ENCODE measurements around the gene TEKT3.

Gene TEKT3

DNA sequence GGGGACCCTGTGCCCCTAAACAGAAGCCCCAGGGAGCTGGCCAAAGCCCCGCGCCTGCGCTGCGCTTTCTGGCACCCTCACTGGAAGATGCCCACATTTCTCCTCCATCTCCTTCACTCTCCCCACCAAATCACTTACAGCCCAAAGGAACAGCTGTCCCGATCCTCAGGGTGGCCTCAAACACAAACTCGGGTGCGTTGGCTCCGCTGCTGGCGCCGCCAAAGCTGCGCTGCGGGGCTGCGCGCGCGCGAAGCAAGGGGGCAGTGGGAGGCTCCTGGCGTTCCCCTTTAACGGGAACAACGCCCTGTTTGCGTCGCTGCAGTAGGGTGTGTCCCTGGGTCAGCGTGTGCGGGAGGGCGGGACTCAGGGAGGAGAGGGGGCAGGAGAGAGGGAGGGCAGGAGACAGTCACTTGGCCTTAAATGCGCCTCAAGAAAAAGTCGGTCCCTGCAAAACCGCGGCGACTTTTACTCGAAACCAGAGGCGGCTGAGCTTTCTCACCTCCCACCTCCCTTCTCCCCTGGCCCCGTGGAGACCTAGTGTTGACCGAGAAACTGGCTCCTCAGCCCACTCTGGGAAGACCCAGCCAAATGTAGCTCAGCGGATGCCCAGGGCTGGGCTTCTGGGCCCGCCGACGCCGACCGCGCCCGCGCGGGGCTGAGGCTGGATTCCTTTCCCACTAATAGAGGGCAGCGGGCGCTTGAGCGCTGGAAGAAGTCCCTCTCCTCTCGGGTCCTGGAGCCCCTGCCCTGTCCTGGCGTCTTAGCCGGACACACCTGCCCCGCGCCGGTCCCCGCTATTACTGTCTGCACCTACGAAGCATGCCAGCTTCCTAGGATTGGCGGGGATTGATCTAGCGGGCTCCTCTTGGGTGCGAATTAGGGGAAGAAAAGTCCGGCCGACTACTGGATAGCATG lies 78.8 kb downstream of the TEKT3 start (continued):
- TF ChIP-seq, protein P1, sequence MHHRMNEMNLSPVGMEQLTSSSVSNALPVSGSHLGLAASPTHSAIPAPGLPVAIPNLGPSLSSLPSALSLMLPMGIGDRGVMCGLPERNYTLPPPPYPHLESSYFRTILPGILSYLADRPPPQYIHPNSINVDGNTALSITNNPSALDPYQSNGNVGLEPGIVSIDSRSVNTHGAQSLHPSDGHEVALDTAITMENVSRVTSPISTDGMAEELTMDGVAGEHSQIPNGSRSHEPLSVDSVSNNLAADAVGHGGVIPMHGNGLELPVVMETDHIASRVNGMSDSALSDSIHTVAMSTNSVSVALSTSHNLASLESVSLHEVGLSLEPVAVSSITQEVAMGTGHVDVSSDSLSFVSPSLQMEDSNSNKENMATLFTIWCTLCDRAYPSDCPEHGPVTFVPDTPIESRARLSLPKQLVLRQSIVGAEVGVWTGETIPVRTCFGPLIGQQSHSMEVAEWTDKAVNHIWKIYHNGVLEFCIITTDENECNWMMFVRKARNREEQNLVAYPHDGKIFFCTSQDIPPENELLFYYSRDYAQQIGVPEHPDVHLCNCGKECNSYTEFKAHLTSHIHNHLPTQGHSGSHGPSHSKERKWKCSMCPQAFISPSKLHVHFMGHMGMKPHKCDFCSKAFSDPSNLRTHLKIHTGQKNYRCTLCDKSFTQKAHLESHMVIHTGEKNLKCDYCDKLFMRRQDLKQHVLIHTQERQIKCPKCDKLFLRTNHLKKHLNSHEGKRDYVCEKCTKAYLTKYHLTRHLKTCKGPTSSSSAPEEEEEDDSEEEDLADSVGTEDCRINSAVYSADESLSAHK (tag by site-specific recombination; IDR thresholded peaks at IDR 0.05): no peak
- TF ChIP-seq KLF10 (tag by site-specific recombination; IDR thresholded peaks at IDR 0.05): peak; percentile 82
- TF ChIP-seq ZNF341 (tag by site-specific recombination; IDR thresholded peaks at IDR 0.05; ENCODE audit: low read depth): peak; percentile 64
- TF ChIP-seq, protein P2, sequence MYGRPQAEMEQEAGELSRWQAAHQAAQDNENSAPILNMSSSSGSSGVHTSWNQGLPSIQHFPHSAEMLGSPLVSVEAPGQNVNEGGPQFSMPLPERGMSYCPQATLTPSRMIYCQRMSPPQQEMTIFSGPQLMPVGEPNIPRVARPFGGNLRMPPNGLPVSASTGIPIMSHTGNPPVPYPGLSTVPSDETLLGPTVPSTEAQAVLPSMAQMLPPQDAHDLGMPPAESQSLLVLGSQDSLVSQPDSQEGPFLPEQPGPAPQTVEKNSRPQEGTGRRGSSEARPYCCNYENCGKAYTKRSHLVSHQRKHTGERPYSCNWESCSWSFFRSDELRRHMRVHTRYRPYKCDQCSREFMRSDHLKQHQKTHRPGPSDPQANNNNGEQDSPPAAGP (tag by site-specific recombination; IDR thresholded peaks at IDR 0.05): peak; percentile 64; the same call in 1 of the 2 replicates
- TF ChIP-seq, protein P3, sequence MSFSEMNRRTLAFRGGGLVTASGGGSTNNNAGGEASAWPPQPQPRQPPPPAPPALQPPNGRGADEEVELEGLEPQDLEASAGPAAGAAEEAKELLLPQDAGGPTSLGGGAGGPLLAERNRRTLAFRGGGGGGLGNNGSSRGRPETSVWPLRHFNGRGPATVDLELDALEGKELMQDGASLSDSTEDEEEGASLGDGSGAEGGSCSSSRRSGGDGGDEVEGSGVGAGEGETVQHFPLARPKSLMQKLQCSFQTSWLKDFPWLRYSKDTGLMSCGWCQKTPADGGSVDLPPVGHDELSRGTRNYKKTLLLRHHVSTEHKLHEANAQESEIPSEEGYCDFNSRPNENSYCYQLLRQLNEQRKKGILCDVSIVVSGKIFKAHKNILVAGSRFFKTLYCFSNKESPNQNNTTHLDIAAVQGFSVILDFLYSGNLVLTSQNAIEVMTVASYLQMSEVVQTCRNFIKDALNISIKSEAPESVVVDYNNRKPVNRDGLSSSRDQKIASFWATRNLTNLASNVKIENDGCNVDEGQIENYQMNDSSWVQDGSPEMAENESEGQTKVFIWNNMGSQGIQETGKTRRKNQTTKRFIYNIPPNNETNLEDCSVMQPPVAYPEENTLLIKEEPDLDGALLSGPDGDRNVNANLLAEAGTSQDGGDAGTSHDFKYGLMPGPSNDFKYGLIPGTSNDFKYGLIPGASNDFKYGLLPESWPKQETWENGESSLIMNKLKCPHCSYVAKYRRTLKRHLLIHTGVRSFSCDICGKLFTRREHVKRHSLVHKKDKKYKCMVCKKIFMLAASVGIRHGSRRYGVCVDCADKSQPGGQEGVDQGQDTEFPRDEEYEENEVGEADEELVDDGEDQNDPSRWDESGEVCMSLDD (tag by site-specific recombination; IDR thresholded peaks at IDR 0.05): peak; percentile 24; the same call in 1 of the 2 replicates

DNA sequence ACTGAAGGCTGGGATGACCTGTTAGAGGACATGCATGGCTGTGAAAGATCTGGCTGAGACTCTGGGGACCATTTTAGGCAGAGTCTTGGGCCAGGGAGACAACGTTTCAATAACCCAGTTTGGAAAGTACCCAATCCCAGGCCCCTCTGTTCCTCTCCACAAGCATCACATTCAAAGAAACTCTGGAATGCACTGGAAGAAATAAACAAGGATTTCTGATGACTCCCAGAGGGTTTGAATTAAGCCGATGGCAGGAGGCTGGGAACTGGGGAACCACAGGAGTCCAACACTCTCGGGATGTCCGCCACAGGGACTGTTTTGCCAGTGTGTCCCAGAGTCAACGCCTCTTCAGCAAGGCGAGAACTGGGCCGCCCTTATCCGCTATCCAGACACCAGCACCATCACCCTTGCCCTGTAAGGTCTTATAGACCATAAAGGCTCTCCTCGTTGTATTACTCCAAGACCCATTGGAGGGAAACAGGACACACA lies 79.6 kb downstream of the TEKT3 start:
- Histone ChIP-seq H3K27ac (ENCODE audit: extremely low read depth, low read depth, low read length) (no peak overlapping the region), H3K36me3 (ENCODE audit: control insufficient read depth in 2 of 2, insufficient read depth in 1 of 2, low read length in 2 of 2) (peaks cover 0 to 16% of the 10 kb centered on the region in 2 experiments; a peak in 1 of 3 replicates), H3K9me3 (ENCODE audit: control insufficient read depth, insufficient read depth, low read depth, low read length) (no peaks in the 10 kb centered on the region), H3K4me3 (ENCODE audit: low read depth, low read length) (no peak overlapping the region; the same call in 1 of the 2 replicates), H3K4me1 (ENCODE audit: control insufficient read depth, insufficient read depth, low read length) (peaks cover 7% of the 10 kb centered on the region)
- ChIA-PET CTCF (interaction anchor here (0.6 to 6.7 kb wide), 8 partner anchors 13 to 248 kb away, joined by 3 to 73 read pairs (median 4); no protein-coding TSS in a partner anchor), POLR2A (interaction anchor here (0.6 kb wide), 1 partner anchor 35 kb away, joined by 8 read pairs; no protein-coding TSS in a partner anchor)
- TF ChIP-seq ZNF558 (tag by site-specific recombination; IDR thresholded peaks at IDR 0.05) (no peak), ZNF624 (tag by site-specific recombination; IDR thresholded peaks at IDR 0.05) (no peak), ZNF24 (tag by site-specific recombination; IDR thresholded peaks at IDR 0.05) (no peak), ZNF670 (tag by site-specific recombination; IDR thresholded peaks at IDR 0.05; ENCODE audit: low read depth) (no peak), KLF10 (tag by site-specific recombination; IDR thresholded peaks at IDR 0.05) (no peak), GLI4 (tag by site-specific recombination; IDR thresholded peaks at IDR 0.05) (no peak), FEZF1 (tag by site-specific recombination; IDR thresholded peaks at IDR 0.05) (no peak)
- TF ChIP-seq, protein P3 (tag by site-specific recombination; IDR thresholded peaks at IDR 0.05): no peak
- TF ChIP-seq, protein P4, sequence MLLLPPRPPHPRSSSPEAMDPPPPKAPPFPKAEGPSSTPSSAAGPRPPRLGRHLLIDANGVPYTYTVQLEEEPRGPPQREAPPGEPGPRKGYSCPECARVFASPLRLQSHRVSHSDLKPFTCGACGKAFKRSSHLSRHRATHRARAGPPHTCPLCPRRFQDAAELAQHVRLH (tag by site-specific recombination; IDR thresholded peaks at IDR 0.05): no peak
- TF ChIP-seq, protein P5, sequence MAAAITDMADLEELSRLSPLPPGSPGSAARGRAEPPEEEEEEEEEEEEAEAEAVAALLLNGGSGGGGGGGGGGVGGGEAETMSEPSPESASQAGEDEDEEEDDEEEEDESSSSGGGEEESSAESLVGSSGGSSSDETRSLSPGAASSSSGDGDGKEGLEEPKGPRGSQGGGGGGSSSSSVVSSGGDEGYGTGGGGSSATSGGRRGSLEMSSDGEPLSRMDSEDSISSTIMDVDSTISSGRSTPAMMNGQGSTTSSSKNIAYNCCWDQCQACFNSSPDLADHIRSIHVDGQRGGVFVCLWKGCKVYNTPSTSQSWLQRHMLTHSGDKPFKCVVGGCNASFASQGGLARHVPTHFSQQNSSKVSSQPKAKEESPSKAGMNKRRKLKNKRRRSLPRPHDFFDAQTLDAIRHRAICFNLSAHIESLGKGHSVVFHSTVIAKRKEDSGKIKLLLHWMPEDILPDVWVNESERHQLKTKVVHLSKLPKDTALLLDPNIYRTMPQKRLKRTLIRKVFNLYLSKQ (tag by site-specific recombination; IDR thresholded peaks at IDR 0.05; ENCODE audit: borderline replicate concordance): no peak
- TF ChIP-seq, protein P6, sequence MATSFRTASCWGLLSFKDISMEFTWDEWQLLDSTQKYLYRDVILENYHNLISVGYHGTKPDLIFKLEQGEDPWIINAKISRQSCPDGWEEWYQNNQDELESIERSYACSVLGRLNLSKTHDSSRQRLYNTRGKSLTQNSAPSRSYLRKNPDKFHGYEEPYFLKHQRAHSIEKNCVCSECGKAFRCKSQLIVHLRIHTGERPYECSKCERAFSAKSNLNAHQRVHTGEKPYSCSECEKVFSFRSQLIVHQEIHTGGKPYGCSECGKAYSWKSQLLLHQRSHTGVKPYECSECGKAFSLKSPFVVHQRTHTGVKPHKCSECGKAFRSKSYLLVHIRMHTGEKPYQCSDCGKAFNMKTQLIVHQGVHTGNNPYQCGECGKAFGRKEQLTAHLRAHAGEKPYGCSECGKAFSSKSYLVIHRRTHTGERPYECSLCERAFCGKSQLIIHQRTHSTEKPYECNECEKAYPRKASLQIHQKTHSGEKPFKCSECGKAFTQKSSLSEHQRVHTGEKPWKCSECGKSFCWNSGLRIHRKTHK (tag by site-specific recombination; IDR thresholded peaks at IDR 0.05): no peak
